MM.1S (cell line): ENCODE data around the gene PLXND1.

ENCODE experiments used
- CTCF ChIP-seq: fragments of 300-600 bp; sonication (generic); IDR thresholded peaks from 2 replicates; pipeline ENCODE4 v1.5.1; 2016; ENCODE audit warnings: antibody characterized with exemption, low read length, mixed read lengths
- EZH2 ChIP-seq: fragments of 300-600 bp; sonication (generic); optimal IDR thresholded peaks from 2 replicates; pipeline ENCODE3; 2017; ENCODE audit warnings: low read depth, mild to moderate bottlenecking, antibody characterized with exemption, low read length, mixed read lengths

- no peak for TF ChIP-seq CTCF
- TF ChIP-seq EZH2 = no peak
These were observed 53.3 kb downstream of the PLXND1 start for GRCh38 chr3:129553171-129553570.
